ENCODE results near the gene CHRNA9. TPM values are rescaled to one million over a fixed set of nuclear protein-coding genes. Genes with fewer than 3 reads are reported as not detected.

CHRNA9 gene
- total RNA-seq, 1 donor from 2014 or later = not detected

- Mint-ChIP-seq H3K4me1 (peaks cover 21% of the 10 kb centered on the region), H3K9me3 (peaks cover 6% of the 10 kb centered on the region), H3K27ac (ENCODE audit: unreplicated experiment) (no peak overlapping the region), H3K27me3 (ENCODE audit: low read depth) (no peaks in the 10 kb centered on the region), H3K36me3 (ENCODE audit: low read depth) (peaks cover 6% of the 10 kb centered on the region), H3K4me3 (no peak overlapping the region)
- TF ChIP-seq, protein P1, sequence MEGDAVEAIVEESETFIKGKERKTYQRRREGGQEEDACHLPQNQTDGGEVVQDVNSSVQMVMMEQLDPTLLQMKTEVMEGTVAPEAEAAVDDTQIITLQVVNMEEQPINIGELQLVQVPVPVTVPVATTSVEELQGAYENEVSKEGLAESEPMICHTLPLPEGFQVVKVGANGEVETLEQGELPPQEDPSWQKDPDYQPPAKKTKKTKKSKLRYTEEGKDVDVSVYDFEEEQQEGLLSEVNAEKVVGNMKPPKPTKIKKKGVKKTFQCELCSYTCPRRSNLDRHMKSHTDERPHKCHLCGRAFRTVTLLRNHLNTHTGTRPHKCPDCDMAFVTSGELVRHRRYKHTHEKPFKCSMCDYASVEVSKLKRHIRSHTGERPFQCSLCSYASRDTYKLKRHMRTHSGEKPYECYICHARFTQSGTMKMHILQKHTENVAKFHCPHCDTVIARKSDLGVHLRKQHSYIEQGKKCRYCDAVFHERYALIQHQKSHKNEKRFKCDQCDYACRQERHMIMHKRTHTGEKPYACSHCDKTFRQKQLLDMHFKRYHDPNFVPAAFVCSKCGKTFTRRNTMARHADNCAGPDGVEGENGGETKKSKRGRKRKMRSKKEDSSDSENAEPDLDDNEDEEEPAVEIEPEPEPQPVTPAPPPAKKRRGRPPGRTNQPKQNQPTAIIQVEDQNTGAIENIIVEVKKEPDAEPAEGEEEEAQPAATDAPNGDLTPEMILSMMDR (conservative IDR thresholded peaks at IDR 0.05) = no peak
- DNase-seq (ENCODE audit: low read depth, low spot score) = no peak
Observed at GRCh38 chr4:40306976-40307375, 28.2 kb upstream of the CHRNA9 start.

GRCh38 chr4:40307627-40308497 lies 27.3 kb upstream of the CHRNA9 start:
- no peak overlapping the region for H3K27ac Mint-ChIP-seq (ENCODE audit: unreplicated experiment)
- H3K27me3 Mint-ChIP-seq (ENCODE audit: low read depth) = no peaks in the 10 kb centered on the region
- TF ChIP-seq, protein P1 (conservative IDR thresholded peaks at IDR 0.05) = no peak
- peaks cover 24% of the 10 kb centered on the region for H3K4me1 Mint-ChIP-seq
- no peak for DNase-seq (ENCODE audit: low read depth, low spot score)
- H3K36me3 Mint-ChIP-seq (ENCODE audit: low read depth) = peaks cover 4% of the 10 kb centered on the region
- no peak overlapping the region for H3K4me3 Mint-ChIP-seq
- peaks cover 6% of the 10 kb centered on the region for H3K9me3 Mint-ChIP-seq

DNA sequence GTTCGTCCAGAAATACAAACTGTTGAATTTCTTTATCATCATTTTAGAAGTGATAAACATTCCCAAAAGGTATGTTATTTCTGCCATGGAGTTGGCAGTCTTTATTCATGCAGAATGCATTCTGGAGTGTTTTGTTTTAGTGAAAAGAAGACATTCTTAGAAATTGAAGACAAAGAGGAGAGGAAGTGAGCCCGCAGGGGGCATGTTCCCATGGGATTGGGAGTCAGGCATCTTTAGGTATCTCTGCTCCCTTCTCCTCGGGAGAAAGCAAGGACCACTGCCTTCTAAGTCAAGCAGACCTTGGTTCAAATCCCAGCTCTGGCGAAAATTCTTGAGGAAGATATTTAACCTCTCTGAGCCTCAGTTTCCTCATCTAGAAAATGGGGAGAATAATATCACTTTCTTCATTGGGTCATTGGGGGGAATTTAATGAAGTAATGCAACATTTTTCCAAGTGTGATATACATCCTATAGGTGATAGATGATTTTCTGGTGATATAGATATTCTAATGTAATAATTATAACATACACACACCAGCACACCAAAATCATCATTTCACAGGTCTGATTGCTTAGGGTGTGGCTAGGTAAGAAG lies 26.5 kb upstream of the CHRNA9 start:
- H3K27ac Mint-ChIP-seq (ENCODE audit: unreplicated experiment) = no peak overlapping the region
- peaks cover 24% of the 10 kb centered on the region for H3K4me1 Mint-ChIP-seq
- peaks cover 4% of the 10 kb centered on the region for H3K36me3 Mint-ChIP-seq (ENCODE audit: low read depth)
- H3K4me3 Mint-ChIP-seq = no peak overlapping the region
- no peaks in the 10 kb centered on the region for H3K27me3 Mint-ChIP-seq (ENCODE audit: low read depth)
- peaks cover 6% of the 10 kb centered on the region for H3K9me3 Mint-ChIP-seq
- DNase-seq (ENCODE audit: low read depth, low spot score) = no peak
- TF ChIP-seq, protein P1 (conservative IDR thresholded peaks at IDR 0.05) = no peak

DNA sequence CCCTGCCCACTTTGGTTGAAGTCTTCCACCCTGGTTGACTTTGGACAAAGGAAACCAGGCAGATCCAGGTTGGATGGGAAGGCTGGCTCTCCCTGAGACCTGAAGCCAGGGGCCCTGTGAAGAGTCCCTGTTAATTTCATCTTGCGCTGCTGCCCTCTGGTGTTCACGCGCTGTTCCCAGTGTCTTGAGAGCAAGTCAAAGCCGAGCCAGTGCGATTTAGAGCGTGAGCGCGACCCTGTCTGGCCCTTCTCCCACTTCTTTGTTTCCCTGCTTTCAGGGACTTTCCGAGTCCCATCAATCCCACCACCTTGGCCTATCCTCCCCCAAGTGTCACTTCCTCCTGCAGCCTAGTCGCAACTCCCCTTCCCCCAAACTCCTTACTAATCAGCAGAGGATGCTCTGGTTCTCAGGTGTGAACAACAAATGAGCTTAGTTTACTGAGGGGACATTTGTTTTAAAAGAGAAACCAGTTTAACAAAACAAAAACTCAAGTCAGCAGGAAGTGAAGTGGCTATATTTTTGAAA lies 25.8 kb upstream of the CHRNA9 start:
- Mint-ChIP-seq H3K36me3 (ENCODE audit: low read depth) (peaks cover 4% of the 10 kb centered on the region), H3K4me3 (peak overlapping the region; percentile 39), H3K27me3 (ENCODE audit: low read depth) (no peaks in the 10 kb centered on the region), H3K4me1 (peaks cover 27% of the 10 kb centered on the region), H3K9me3 (peaks cover 6% of the 10 kb centered on the region), H3K27ac (ENCODE audit: unreplicated experiment) (peak overlapping the region; percentile 85)
- peak; percentile 92 for DNase-seq (ENCODE audit: low read depth, low spot score)
- TF ChIP-seq, protein P1 (conservative IDR thresholded peaks at IDR 0.05) = peak; percentile 92

DNA sequence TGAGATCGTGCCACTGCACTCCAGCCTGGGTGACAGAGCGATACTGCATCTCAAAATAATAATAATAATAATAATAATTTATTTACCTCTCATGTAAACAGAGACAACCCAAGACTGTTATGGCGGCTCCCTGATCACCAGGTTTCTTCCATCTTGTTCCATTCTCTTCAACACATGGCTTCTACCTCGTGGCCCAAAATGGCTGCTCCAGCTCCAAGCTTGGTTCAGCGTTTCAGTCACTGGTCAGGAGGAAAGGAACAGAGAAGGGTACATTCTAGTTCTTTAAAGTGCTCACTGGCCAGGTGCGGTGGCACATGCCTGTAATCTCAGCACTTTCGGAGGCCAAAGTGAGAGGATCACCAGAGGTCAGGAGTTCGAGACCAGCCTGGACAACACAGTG lies 24.9 kb upstream of the CHRNA9 start:
- TF ChIP-seq, protein P1 (conservative IDR thresholded peaks at IDR 0.05) = no peak
- Mint-ChIP-seq H3K27me3 (ENCODE audit: low read depth) (no peaks in the 10 kb centered on the region), H3K4me1 (peaks cover 30% of the 10 kb centered on the region), H3K4me3 (no peak overlapping the region), H3K27ac (ENCODE audit: unreplicated experiment) (no peak overlapping the region), H3K9me3 (no peaks in the 10 kb centered on the region), H3K36me3 (ENCODE audit: low read depth) (no peaks in the 10 kb centered on the region)
- no peak for DNase-seq (ENCODE audit: low read depth, low spot score)

All from neural crest cell (in vitro differentiated cells).